Stimulated activated naive CD4-positive, alpha-beta T cell (primary cell): Measurements from ENCODE around the gene SIGLEC6.

ENCODE experiments used
- DNase-seq, 6 experiments: peaks; one replicate each; lab custom pipeline; 2025; lab: John Stamatoyannopoulos, UW

The SIGLEC6 gene

DNA sequence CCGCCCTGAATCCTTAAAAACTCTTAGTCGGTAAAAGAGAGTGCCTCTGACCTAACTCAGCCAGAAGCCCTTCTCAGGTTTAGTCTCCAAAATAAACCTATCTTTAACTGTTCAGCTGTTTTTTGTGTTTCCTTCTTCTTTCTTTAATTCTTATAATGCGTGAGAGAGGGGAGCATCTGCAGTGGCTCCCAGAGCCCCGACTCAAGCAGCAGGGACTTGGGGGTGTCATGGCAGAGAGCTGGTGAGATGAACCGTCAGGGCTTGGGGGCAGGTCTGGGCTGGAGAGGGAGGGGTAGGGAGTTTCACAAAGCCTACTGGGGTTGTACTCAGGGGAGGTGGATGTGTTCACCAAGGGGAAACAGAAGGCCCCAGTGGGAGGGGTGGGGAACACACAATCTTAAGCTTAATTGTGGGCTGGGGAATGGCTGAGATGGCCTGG lies 16.8 kb upstream of the SIGLEC6 start:
- no peak for DNase-seq

DNA sequence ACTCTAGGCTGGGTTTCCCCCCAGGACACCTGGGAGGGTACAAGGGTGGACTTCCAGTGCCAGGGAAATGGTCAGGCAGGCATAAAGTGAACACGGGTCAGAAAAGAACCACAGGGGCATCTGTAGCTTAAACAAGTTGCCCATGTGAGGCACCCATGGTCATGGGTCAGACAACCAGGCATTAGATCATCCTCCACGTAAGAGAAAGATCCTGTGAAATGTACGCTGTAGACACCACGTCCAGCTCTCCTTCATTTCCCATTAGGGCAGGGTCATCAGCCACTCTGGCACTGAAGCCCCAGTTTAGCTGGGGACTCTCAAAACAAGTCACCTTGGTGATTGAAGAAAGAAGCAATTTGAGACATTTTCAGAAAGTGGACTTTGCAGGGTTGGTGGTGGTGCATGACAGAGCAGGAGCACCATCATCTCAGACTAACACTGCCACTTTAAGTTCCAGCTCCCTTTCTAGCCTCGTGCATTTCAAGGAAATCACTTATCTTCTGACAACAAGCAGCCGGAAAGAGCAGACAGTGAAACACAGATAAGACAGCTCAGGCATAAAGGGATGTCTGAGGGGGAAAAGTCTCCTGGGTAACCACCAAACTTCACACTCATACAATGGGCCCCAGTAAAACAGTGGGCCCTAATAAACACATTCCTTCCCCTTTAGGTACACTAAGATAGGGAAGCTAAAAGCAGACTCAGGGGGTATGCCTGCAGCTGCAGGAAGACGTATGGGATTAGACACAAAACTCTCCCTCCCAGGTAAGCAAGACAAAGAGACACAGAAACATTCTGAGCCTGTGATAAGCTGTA lies 16.1 kb upstream of the SIGLEC6 start:
- DNase-seq = no peak

DNA sequence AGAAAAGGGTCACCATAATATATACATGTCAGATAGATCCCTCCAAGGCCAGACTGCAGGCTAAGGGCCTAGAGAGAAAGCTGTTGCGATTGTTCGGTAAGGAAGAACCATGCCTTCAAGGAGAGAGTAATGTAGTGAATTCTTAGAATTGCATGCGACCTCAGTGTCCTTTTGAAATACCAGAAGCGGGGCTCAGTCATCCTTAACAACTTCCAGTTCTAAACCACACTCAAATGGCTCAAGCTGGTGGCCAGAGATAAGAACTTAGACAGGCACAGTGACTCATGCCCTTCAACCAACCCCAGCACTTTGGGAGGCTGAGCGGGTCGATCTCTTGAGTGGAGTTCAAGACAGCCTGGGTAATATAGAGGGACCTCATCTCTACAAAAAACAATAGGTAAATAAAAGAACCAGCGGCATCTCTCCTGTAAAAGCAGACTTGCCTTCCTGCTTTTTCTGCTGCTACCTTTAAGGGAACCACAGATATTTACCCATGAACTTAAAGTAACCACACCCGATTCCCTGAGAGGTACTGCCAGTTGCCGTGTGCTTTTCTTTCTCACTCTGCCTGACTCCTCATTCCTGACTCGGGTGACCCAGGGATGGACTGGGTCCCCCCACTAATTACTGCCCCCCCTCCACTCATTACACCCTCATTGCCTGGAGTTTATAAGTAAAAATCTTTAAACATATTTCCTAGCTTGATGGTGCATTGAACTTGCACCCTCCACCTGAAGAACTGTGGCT lies 15.4 kb upstream of the SIGLEC6 start:
- no peak for DNase-seq

DNA sequence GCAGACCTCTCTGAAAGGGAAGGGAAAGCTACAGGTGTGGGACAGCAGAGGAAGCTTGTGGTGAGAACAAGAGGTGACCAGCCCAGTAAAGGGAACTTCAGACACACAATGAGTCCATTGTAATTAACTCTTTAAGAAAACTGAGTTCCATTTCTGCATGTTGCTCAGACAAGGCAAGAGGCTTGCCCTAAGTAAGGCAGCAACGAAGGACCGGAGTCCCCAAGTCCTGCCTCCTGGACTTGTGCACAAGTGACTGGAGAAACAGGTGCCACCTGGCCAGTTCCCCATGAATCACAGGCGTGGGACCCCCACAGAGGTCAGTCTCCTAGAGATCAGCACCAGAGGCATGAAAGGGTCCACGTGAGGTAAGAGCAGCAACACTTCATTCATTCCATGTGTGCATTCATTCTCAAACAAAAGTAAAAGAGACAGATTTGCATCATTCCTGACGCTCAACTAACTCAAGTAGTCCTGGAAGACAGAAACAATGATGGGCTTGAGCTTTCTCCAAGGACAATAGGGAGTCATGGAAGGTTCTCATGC lies 14.7 kb upstream of the SIGLEC6 start:
- no peak for DNase-seq

DNA sequence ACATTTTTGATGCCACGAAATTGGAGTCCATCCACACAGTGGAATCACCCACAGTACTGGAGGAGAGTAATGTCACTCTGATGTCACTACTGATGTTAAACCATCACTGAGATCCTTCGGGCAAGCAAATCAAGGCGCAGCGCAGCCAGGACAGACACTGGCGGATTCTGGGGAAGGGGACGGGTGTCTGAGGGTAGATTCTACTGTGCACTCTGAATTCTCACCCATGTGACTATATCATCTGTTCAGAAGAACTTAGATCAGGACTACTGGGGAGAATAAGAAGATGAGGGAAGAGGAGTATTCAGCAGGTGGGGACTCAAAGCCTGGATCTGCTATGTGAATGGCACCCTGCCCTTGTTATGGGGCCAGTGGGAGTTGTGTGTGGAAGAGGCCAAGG lies 12.6 kb upstream of the SIGLEC6 start:
- DNase-seq = no peak

DNA sequence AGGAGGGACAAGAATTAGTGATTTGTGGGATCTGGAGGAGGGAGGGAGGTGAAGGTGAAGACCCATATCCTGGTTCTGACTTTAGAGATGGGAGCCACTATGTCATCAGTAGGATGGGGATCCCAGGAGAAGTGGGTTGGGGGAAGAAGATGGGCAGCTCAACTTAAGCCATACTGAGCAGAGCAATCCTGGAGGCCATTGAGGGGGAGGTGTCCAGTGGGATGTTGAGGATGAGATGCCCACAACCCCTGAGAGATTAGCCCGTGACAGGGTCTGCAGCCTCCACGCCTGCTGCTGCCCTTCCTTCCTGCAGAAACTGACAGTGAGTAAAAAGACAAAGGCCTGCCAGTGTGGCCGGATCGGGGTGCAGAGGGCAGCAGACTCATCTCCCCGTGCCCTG lies 11.2 kb upstream of the SIGLEC6 start:
- no peak for DNase-seq

DNA sequence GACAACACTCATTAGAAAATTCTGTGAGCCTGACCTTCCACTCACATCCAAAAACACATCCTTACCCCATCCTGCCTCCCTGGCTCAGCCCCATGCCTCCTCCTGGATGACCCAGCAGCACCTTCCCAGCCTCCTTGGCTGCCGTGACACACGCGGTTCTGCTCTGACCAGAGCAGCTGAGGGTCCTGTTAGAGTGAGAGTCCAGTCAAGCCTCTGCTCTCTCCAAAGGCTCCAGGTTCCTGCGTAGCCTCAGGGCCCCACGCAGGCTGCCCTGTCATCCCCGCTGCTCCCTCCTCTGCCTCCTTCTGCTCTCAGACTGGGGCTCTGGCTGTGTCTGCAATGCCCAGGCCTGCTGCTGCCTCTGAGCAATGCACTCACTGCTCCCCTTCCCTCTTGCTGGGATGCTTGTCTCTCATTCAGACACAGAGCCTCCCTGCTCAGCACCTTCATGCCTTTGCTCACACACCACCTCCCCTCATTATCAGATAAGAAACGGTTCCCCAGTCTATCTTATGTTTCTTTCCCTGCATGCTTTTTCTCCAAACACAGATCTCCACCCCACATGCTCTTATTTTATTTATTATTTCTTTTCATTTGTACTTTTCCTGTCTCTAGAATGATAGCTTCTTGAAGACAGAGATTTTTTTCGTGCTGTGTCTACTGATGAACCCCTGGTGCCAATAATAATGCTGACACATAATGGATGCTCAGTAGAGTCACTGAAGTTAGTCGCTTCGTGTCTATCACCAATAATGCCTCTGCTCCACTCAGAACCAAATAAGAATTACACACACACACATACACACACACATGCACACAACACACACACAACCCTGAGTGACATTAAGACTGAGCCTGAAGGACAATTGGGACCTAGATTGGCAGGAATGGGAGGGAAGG lies 10.2 kb upstream of the SIGLEC6 start:
- no peak for DNase-seq

DNA sequence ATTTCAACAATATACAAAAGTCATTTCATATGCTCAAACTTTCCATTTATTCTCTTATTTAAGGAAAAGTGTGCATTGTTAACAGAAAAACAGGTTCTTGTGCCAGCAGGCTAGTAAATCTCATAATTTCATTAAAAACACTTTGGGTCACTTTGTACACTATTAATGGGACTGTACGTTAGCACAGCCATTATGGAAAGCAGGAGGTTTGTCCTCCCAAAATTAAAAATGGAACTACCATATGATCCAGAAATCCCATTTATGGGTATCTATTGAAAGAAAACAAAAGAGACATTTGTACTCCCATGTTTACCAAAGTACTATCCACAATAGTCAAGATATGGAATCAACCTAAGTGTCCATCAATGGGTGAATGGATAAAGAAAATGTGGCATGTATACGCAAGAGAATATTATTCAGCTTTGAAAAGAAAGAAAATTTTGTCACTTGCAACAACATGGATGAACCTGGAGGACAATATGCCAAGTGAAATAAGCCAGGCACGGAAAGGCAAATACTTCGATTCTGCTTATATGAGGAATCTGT lies 8.4 kb upstream of the SIGLEC6 start:
- DNase-seq = no peak

DNA sequence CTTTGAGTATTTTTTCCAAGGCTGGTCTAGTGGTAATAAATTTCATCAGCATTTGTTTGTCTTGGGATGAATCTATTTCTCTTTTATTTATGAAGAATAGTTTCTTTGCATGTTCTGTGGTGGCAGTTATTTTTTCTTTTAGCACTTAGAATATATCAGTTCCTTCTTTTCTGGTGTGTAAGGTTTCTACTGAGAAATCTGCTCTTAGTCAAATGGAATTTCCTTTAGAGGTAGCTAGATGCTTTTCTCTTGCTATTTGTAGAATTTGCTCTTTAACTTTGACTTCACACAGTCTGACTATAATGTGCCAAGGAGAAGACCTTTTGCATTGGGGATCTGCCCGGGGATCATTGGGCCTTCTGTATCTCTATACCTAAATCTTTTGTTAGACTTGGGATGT lies 4.1 kb upstream of the SIGLEC6 start:
- no peak for DNase-seq

DNA sequence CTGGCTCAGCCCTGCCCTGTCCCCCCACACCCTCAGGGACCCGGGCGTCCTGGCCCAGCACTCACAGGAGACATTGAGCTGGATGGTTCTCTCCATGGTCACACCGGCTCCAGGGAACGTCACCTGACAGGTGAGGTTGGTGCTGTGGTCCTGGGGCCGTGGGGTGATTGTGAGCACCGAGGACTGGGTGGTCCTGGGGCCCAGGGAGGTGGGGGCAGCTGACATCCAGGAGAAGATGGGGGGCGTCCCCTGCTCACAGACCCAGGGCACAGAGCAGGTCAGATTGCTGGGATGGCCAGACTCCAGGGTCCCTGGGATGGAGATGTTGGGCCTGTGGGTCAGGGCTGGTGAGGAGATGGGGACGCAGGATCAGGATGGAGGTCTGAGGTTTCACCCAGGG lies 854 bp downstream of the SIGLEC6 start:
- DNase-seq = no peak

DNA sequence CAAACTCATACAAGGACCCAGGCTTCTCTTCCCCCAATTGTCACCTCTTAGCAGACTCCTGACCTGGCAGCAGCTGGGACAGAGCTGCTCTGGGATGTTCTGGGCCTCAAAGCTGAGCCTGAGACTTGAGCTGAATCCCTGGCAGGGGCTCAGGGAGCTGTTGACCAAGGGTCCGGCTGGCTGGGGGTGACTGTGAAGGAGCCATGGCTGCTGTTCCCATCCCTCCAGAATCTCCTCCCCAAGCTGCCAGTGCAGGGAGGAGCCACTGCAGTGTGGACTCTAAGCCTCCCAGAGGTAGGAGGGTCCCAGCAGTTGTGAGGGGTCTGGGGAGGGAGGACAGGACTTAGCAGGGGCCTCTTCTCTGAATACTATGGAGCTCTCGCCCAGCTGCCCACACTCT lies 2.2 kb downstream of the SIGLEC6 start:
- DNase-seq = no peak

DNA sequence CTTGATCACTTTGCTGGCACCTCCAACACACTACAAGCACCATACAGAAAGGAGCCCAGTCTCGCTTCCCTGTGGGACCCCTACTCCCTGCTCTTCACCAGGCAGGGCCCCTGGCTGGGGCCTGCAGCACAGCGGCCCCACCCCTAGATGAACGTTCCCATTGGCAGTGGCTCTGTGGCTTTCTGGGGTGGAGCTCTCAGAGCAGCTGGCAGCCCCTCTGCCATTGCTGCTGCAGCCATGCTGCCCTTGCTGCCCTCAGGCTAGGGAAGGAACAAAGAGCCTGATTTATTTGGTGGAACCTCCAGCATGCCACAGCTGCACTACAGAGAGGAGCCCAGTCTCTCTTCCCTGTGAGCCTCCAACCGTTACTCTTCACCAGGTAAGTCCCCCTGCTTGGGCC lies 5.8 kb downstream of the SIGLEC6 start:
- no peak for DNase-seq

DNA sequence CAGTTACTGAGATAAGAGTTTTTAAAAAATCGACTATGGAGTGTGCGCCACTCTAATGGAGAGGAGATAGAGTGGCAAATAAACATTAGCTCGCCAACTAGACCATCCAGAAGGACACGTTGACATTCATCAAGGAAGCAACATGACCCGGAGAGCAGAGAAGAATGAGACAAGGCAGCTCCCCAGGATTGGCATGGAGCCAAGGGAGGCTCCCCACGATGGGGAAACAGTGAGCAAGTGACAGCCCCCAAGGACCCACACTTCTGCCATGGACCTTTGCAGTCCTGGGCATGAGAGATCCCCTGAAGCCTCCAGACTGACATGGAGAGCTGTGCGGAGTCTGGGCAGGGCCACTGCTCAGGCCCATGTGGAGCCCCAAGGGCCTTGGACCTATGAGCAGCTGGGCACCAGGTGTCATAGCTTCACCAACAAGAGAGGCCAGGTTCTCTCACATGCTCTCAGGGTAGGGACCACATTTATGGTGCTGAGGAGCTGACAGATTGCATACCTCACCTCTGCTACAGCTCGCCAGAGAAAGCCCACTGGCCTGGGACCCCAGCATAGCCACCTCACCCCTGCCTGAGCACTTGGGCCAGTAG lies 6.7 kb downstream of the SIGLEC6 start:
- no peak for DNase-seq

DNA sequence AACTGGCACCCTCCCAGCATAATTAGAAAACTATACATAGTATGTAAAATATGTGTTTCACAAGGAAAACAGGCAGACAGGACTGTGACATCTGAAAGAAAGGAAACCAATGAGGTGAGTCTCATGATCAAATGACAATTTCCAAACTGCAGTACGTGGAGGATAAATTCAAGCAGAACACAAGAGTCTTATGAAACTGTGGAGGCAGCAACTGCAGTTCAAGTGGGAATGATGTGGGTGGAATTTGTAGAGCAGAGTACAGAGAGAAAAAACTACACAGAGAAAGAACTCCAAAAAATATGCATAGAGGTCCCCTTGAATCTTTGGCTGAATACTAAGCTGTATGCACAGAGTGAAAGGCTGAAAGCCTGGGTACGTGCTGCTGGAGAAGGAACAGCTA lies 9.7 kb downstream of the SIGLEC6 start:
- no peak for DNase-seq

DNA sequence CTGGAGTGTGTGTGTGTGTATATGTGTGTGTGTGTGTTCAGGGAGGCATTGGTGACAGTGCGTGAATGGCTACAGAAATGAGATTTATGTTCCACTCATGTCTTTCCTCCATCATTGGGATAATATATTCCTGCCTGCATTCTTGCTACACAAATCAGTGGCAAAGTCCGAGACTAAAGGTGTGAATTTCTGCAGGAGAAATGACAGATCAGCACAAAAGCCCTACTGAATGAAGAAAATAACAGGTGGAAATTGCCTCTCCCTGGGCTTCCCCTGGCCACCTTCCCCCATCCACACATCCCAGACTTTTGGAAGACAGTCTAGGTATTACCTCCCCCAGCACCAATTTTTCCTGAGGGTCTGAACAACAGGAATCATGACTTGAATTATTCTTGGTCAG lies 10.1 kb downstream of the SIGLEC6 start:
- no peak for DNase-seq

DNA sequence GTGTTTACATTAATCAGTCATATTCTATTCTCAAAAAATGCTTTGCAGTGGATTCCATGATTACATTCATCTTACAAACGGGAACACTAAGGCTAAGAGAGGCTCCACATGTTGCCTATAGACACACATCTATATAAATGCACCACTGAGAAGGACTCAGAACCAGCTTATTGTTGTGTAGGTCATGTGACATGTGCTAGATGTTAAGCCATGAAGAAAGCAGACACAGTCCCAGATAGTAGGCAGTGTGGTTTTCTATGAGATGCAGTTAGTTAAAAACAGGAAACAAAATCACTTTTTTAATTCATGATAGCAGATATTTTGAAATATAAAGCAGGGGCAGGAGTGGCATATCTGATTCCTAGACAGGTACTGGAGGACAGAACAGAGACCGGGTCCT lies 10.7 kb downstream of the SIGLEC6 start:
- no peak for DNase-seq

DNA sequence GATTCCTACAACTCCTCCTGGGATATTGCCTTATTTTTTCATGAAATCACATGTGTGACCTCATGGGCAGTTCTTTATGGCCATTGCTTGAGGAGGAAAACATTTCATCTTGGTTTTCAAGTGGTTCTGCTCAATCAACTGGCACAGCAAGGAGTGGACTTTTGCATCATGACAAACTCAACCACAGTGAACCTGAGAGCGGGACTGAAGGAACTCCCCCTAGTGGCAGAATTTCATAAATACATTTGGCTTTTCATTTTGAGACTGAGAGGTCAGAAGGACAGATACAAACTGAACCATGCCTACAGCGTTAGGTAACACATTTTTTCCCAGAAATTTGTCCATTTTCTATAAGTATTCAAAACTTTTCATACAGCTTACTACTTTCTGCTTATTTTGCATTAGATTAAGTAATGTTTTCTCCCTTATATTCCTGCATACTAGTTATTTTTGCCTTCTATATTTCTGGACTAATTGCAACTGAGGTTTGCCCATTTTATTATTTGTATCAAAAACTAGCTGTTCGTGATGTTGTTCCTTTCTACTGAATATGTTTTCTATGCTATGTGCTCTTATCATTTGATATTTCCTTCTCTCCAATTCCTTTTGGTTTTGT lies 16.5 kb downstream of the SIGLEC6 start:
- DNase-seq = peak in 3 of 6 experiments; percentile 4 to 40 (median 12)

DNA sequence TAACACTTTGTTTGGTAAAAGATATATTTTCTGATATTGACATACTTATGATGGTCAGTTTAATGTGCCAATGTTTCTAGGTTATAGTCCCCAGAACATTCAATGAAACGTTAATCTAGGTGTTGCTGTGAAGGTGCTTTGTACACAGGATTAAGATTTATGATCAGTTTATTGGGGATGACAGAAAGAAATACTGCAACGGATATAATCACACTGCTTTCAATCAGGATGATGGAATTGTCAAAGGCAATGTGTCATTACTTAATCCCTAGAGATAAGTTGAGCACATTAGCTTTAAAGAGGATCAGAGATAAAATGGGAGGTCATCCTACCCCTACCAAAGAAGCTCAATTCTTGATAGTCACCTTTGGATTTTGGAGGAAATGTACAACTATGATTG lies 17.5 kb downstream of the SIGLEC6 start:
- DNase-seq = no peak

DNA sequence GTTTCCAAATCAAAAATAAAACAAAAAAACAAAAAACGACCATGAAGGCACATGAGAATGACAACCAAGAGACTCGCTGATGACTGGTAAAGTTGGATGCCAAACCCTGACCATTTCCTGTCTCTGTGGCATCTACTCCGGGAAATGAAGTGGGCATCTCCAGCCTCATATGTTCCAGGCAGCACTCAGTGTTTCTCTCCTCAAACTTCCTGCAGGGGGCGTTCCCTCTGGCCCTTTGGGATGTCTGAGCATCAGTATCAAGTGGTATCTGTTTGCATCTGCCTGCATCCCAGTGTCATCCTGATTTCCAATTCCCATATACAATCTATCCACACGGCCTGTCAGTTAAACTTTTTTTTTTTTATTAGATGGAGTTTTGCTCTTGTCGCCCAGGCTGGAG lies 20.1 kb downstream of the SIGLEC6 start:
- DNase-seq = no peak

DNA sequence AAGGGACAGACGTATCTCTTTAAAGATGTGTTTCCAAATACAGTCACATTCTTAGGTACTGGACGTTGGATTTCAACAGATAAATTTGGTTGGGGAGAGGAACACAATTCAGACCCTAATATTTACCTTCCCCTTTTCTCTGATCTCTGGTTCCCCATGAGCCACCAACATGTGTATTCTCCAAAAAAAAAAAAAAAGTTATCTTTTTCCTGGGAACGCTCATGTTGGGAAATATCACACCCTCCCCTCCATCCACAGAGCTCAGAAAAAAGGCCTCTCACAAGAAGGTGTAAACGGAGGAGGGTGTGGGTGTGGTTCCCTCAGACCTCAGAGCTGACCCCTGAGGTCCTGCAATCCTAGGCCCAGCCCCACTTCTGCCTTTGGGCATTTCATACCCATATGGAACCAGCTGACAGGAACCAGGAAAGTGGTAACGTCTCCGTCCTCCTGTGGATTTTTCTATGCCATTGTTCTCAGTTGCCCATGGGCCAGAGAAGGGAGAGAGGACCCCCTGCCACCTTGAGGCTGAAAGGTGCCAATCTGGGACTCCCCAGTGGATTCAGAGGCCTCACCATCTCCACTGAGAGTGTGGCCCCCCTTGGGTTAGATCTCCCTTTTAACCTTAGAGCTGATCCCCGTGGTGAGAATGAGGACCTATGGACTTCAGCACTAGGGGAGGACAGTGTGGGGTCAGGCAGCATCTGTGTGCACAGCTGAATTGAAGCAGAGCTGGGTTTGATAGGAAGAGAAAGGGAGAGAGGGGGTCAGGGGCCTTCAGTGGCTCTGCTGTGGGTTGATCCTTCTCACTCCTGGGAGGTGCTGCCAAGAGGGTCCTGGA lies 21.4 kb downstream of the SIGLEC6 start:
- no peak for DNase-seq
